WTC11 (cell line): ENCODE measurements around the gene SPOCK2.

ENCODE experiments used
- MXD4 ChIP-seq: fragments of 250-450 bp; sonication (Bioruptor Pico); IDR thresholded peaks from 2 replicates; pipeline ENCODE4 v1.8.0; 2021; ENCODE audit warnings: mild to moderate bottlenecking, moderate library complexity, borderline replicate concordance
- PREB ChIP-seq: sonication (generic); formaldehyde crosslinking; IDR thresholded peaks from 2 replicates; pipeline ENCODE4 v1.8.1; 2022; ENCODE audit warnings: mild to moderate bottlenecking, missing genetic modification reagents, moderate library complexity, borderline replicate concordance
- ZBTB43 ChIP-seq: sonication (generic); formaldehyde crosslinking; IDR thresholded peaks from 2 replicates; pipeline ENCODE4 v1.8.1; 2023; ENCODE audit warnings: mild to moderate bottlenecking, missing genetic modification reagents
- ZNF121 ChIP-seq: sonication (generic); formaldehyde crosslinking; IDR thresholded peaks from 2 replicates; pipeline ENCODE4 v1.8.0; 2023; ENCODE audit warnings: missing genetic modification reagents
- TF ChIP-seq, protein P1 (sequence below): fragments of 200-600 bp; IDR thresholded peaks from 2 replicates; pipeline ENCODE4 v1.8.0; 2022; ENCODE audit warnings: antibody characterized with exemption
- TF ChIP-seq, protein P2 (sequence below): sonication (generic); formaldehyde crosslinking; IDR thresholded peaks from 2 replicates; pipeline ENCODE4 v1.8.1; 2023; ENCODE audit warnings: mild to moderate bottlenecking, moderate library complexity, missing genetic modification reagents

DNA sequence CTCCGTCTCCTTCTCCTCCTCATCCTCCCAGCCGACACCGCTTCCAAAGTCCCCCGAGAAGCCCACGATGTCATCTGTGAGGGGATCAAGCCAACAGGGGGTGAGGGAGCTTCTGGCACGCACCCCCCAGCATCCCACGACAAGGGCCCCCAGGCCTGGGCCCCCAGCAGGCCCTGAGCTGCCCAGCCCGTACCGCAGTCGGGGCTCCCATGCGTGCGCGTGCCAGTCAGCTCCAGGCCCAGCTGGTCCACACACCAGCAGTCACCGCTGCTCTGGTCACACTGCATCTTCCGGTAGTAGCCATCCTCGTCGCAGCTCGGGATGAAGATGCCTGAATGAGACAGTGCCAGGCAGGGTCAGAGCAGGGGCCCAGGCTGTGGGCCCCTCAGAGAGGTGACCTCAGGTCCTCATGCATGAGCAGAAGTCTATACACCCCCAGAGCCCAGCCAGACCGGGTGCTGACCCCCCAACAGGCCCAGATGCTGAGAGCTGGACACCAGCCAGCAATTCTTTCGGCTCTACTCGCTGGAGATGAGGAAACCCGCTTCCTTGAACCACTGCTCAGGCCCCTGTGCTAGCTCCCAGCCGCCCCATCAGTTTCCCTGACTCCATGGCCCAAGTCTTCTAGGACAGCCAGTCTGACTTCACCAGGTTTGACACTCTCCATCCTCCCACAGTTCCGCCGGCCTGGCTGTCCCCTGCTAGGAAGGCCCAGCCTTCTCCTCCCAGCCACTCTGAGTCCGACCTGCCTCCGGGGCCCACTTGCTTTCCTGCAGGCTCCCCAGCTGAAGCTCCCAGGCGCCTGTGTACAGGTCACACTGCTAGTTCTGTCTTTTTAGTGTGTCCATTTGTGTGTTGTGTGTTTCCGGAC lies 25.3 kb downstream of the SPOCK2 start:
- TF ChIP-seq, protein P1, sequence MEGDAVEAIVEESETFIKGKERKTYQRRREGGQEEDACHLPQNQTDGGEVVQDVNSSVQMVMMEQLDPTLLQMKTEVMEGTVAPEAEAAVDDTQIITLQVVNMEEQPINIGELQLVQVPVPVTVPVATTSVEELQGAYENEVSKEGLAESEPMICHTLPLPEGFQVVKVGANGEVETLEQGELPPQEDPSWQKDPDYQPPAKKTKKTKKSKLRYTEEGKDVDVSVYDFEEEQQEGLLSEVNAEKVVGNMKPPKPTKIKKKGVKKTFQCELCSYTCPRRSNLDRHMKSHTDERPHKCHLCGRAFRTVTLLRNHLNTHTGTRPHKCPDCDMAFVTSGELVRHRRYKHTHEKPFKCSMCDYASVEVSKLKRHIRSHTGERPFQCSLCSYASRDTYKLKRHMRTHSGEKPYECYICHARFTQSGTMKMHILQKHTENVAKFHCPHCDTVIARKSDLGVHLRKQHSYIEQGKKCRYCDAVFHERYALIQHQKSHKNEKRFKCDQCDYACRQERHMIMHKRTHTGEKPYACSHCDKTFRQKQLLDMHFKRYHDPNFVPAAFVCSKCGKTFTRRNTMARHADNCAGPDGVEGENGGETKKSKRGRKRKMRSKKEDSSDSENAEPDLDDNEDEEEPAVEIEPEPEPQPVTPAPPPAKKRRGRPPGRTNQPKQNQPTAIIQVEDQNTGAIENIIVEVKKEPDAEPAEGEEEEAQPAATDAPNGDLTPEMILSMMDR, result no peak
- TF ChIP-seq, protein P2, sequence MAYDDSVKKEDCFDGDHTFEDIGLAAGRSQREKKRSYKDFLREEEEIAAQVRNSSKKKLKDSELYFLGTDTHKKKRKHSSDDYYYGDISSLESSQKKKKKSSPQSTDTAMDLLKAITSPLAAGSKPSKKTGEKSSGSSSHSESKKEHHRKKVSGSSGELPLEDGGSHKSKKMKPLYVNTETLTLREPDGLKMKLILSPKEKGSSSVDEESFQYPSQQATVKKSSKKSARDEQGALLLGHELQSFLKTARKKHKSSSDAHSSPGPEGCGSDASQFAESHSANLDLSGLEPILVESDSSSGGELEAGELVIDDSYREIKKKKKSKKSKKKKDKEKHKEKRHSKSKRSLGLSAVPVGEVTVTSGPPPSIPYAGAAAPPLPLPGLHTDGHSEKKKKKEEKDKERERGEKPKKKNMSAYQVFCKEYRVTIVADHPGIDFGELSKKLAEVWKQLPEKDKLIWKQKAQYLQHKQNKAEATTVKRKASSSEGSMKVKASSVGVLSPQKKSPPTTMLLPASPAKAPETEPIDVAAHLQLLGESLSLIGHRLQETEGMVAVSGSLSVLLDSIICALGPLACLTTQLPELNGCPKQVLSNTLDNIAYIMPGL (CRISPR knock-in tag), result no peak
- TF ChIP-seq ZBTB43 (CRISPR knock-in tag) (no peak), ZNF121 (CRISPR knock-in tag) (no peak), PREB (CRISPR knock-in tag) (no peak), MXD4 (CRISPR knock-in tag) (no peak)
